ENCODE measurements around the gene ORAI3. TPM values are rescaled to one million over a fixed set of nuclear protein-coding genes. Genes with fewer than 3 reads are reported as not detected.

Gene ORAI3
- total RNA-seq, 1 donor: 63.3 TPM

GRCh38 chr16:30923554-30924075 lies 25.3 kb upstream of the ORAI3 start, which contains the start of gene FBXL19:
FBXL19 (plus strand) TSS chr16:30923572; CDS start chr16:30925755, 2,183 bp downstream.
- Histone ChIP-seq H3K79me2 (ENCODE audit: insufficient read depth, low read length) (peaks cover 7% of the 10 kb centered on the region), H3K27me3 (ENCODE audit: insufficient read depth, low read length) (no peaks in the 10 kb centered on the region), H3K4me2 (ENCODE audit: insufficient read depth, low read length) (peak within 1 kb of the TSS; percentile 82), H3K9me3 (ENCODE audit: low read depth, low read length) (no peaks in the 10 kb centered on the region), H4K20me1 (ENCODE audit: insufficient read depth, low read length) (peaks cover 9% of the 10 kb centered on the region), H3K4me3 (ENCODE audit: insufficient read depth, low read length) (peak within 1 kb of the TSS; percentile 76), H3K36me3 (ENCODE audit: insufficient read depth, low read length) (peaks cover 17% of the 10 kb centered on the region), H3K4me1 (ENCODE audit: insufficient read depth, low read length) (peaks cover 18% of the 10 kb centered on the region), H2AFZ (ENCODE audit: low read length) (peak within 1 kb of the TSS; percentile 97), H3K27ac (ENCODE audit: low read depth, low read length) (peak within 1 kb of the TSS; percentile 77)
- peak; percentile 88 for DNase-seq (ENCODE audit: insufficient read length, low spot score, missing footprints)
- no peak for TF ChIP-seq CTCF (IDR thresholded peaks at IDR 0.05; ENCODE audit: extremely low read depth, low read depth, low read length)

GRCh38 chr16:30924076-30924912 lies 24.6 kb upstream of the ORAI3 start:
- Histone ChIP-seq H3K4me3 (ENCODE audit: insufficient read depth, low read length) (peak overlapping the region; percentile 76), H3K27ac (ENCODE audit: low read depth, low read length) (no peak overlapping the region), H3K27me3 (ENCODE audit: insufficient read depth, low read length) (no peaks in the 10 kb centered on the region), H3K79me2 (ENCODE audit: insufficient read depth, low read length) (peaks cover 7% of the 10 kb centered on the region), H3K9me3 (ENCODE audit: low read depth, low read length) (no peaks in the 10 kb centered on the region), H3K36me3 (ENCODE audit: insufficient read depth, low read length) (peaks cover 21% of the 10 kb centered on the region), H2AFZ (ENCODE audit: low read length) (no peak overlapping the region), H4K20me1 (ENCODE audit: insufficient read depth, low read length) (peaks cover 9% of the 10 kb centered on the region), H3K4me2 (ENCODE audit: insufficient read depth, low read length) (peak overlapping the region; percentile 82), H3K4me1 (ENCODE audit: insufficient read depth, low read length) (peaks cover 18% of the 10 kb centered on the region)
- peak; percentile 86 for DNase-seq (ENCODE audit: insufficient read length, low spot score, missing footprints)
- no peak for TF ChIP-seq CTCF (IDR thresholded peaks at IDR 0.05; ENCODE audit: extremely low read depth, low read depth, low read length)

DNA sequence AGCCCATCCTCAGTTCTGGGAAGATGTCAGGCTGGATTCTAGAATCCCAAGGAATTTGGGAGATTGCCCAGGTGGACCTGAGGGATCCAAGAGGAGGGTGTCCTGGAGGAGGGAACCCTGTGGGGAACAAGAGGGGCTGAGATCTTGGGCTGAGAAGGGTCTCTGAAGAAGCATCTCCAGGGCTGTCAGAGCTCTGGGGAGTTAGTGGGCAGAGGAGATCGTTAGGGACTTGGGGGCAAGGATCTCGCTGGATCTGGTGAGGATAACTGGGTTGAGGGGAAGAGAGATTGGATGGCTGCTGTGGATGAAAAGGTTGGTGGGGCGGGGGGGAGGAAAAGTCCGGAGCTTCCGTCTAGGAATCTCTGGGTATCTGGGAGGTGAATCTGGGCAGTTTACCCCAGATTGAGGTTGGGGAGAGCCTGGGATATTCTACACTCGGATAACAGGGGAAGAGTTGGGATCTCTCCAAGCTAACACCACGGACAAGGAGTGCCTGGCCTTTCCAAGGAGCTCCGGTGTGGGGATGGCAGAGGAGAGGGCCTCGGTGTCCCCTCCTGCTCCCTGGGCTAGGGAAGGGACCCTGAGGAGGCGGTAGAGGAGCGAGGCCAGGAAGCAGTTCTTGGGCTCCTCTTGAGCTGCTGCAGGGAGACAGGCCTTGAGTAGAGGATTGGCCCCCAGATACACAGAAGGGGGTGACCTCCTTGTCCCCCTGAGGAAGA lies 23.8 kb upstream of the ORAI3 start:
- Histone ChIP-seq H3K79me2 (ENCODE audit: insufficient read depth, low read length) (peaks cover 7% of the 10 kb centered on the region), H3K4me1 (ENCODE audit: insufficient read depth, low read length) (peaks cover 18% of the 10 kb centered on the region), H3K4me2 (ENCODE audit: insufficient read depth, low read length) (peak overlapping the region; percentile 82), H3K27me3 (ENCODE audit: insufficient read depth, low read length) (no peaks in the 10 kb centered on the region), H3K27ac (ENCODE audit: low read depth, low read length) (no peak overlapping the region), H3K36me3 (ENCODE audit: insufficient read depth, low read length) (peaks cover 25% of the 10 kb centered on the region), H3K4me3 (ENCODE audit: insufficient read depth, low read length) (peak overlapping the region; percentile 76), H3K9me3 (ENCODE audit: low read depth, low read length) (no peaks in the 10 kb centered on the region), H4K20me1 (ENCODE audit: insufficient read depth, low read length) (peaks cover 9% of the 10 kb centered on the region), H2AFZ (ENCODE audit: low read length) (no peak overlapping the region)
- peak; percentile 89 for DNase-seq (ENCODE audit: insufficient read length, low spot score, missing footprints)
- TF ChIP-seq CTCF (IDR thresholded peaks at IDR 0.05; ENCODE audit: extremely low read depth, low read depth, low read length): no peak

DNA sequence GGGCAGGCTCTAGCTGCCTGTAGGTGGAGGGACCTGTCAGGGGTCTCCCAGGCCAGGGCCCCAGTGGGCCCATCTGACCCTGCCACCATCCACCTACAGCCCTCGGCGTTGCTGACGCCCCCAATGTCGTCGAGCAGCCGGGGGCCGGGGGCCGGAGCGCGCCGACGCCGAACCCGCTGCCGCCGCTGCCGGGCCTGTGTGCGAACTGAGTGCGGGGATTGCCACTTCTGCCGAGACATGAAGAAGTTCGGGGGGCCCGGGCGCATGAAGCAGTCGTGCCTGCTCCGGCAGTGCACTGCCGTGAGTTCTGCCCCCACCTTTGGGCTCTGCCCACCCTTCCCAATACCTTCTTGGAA lies 23.3 kb upstream of the ORAI3 start:
- DNase-seq (ENCODE audit: insufficient read length, low spot score, missing footprints): peak; percentile 66
- no peaks in the 10 kb centered on the region for H3K27me3 ChIP-seq (ENCODE audit: insufficient read depth, low read length)
- no peak overlapping the region for H2AFZ ChIP-seq (ENCODE audit: low read length)
- H3K4me3 ChIP-seq (ENCODE audit: insufficient read depth, low read length): no peak overlapping the region
- no peaks in the 10 kb centered on the region for H3K9me3 ChIP-seq (ENCODE audit: low read depth, low read length)
- no peak for TF ChIP-seq CTCF (IDR thresholded peaks at IDR 0.05; ENCODE audit: extremely low read depth, low read depth, low read length)
- peaks cover 9% of the 10 kb centered on the region for H4K20me1 ChIP-seq (ENCODE audit: insufficient read depth, low read length)
- H3K27ac ChIP-seq (ENCODE audit: low read depth, low read length): no peak overlapping the region
- peak overlapping the region; percentile 82 for H3K4me2 ChIP-seq (ENCODE audit: insufficient read depth, low read length)
- peaks cover 18% of the 10 kb centered on the region for H3K4me1 ChIP-seq (ENCODE audit: insufficient read depth, low read length)
- peaks cover 31% of the 10 kb centered on the region for H3K36me3 ChIP-seq (ENCODE audit: insufficient read depth, low read length)
- H3K79me2 ChIP-seq (ENCODE audit: insufficient read depth, low read length): peaks cover 7% of the 10 kb centered on the region

Data from osteoblast (primary cell).